ENCODE results near the gene LRRC18.

LRRC18 gene

GRCh38 chr10:48880016-48880705 lies 59.5 kb downstream of the LRRC18 start:
- no peak for DNase-seq (ENCODE audit: low read depth)

GRCh38 chr10:48879451-48879850 lies 60.2 kb downstream of the LRRC18 start:
- no peak for DNase-seq (ENCODE audit: low read depth)

- DNase-seq (ENCODE audit: low read depth) = no peak
Measured at GRCh38 chr10:48878091-48878490, 61.5 kb downstream of the LRRC18 start.

- no peak for DNase-seq (ENCODE audit: low read depth)
Measured at GRCh38 chr10:48872234-48872633, 67.4 kb downstream of the LRRC18 start.

Data from stromal cell of bone marrow (primary cell).